H9 (cell line): ENCODE results near the gene SPDYC. TPM values are rescaled to one million over a fixed set of nuclear protein-coding genes. Genes with fewer than 3 reads are reported as not detected.

Source experiments
- DNase-seq: peaks from one replicate; pipeline ENCODE4 v3.0.0-alpha.2; 2017
- H2AFZ ChIP-seq: one replicate; pipeline ENCODE4 v1.6.1; 2013; ENCODE audit warnings: mild to moderate bottlenecking, low read length, control low read depth, moderate library complexity
- H2AK5ac ChIP-seq: 2 replicates; pipeline ENCODE4 v1.6.1; 2013; ENCODE audit warnings: low read length, control low read depth, mixed read lengths; ENCODE audit not compliant: insufficient read length
- H2BK120ac ChIP-seq: one replicate; pipeline ENCODE4 v1.6.1; 2013; ENCODE audit warnings: low read depth, mild to moderate bottlenecking, low read length, control low read depth, inconsistent platforms; ENCODE audit not compliant: poor library complexity, severe bottlenecking
- H2BK12ac ChIP-seq: 2 replicates; pipeline ENCODE4 v1.6.1; 2013; ENCODE audit warnings: low read length, control low read depth, mixed read lengths, low read depth; ENCODE audit not compliant: insufficient read length
- H2BK15ac ChIP-seq: 2 replicates; pipeline ENCODE4 v1.6.1; 2013; ENCODE audit warnings: low read depth, low read length, control low read depth
- H2BK20ac ChIP-seq: one replicate; pipeline ENCODE4 v1.6.1; 2013; ENCODE audit warnings: low read depth, mild to moderate bottlenecking, low read length, control low read depth, inconsistent platforms; ENCODE audit not compliant: poor library complexity, severe bottlenecking
- H2BK5ac ChIP-seq: 2 replicates; pipeline ENCODE4 v1.6.1; 2013; ENCODE audit warnings: low read length, control low read depth, mixed read lengths; ENCODE audit not compliant: insufficient read length
- H3K14ac ChIP-seq: 2 replicates; pipeline ENCODE4 v1.6.1; 2013; ENCODE audit warnings: low read length, control low read depth; ENCODE audit not compliant: insufficient read depth
- H3K18ac ChIP-seq: 2 replicates; pipeline ENCODE4 v1.6.1; 2013; ENCODE audit warnings: low read depth, mild to moderate bottlenecking, mixed read lengths, low read length, control low read depth; ENCODE audit not compliant: insufficient read length
- H3K23ac ChIP-seq: 2 replicates; pipeline ENCODE4 v1.6.1; 2013; ENCODE audit warnings: low read length, control low read depth, mixed read lengths, low read depth; ENCODE audit not compliant: insufficient read length
- H3K23me2 ChIP-seq: 2 replicates; pipeline ENCODE4 v1.6.1; 2013; ENCODE audit warnings: low read depth, mild to moderate bottlenecking, mixed read lengths, low read length, control low read depth; ENCODE audit not compliant: insufficient read length, poor library complexity, severe bottlenecking
- H3K27ac ChIP-seq: 2 replicates; pipeline ENCODE4 v1.5.1; 2013; ENCODE audit warnings: low read length, control low read depth, mixed read lengths, low read depth; ENCODE audit not compliant: insufficient read length
- H3K27me3 ChIP-seq: 2 replicates; pipeline ENCODE4 v1.6.1; 2013; ENCODE audit warnings: low read length, control low read depth, inconsistent platforms; ENCODE audit not compliant: insufficient read depth
- H3K4ac ChIP-seq: 2 replicates; pipeline ENCODE4 v1.6.1; 2013; ENCODE audit warnings: low read depth, mild to moderate bottlenecking, control low read depth, inconsistent platforms, low read length, moderate library complexity
- H3K4me1 ChIP-seq: 2 replicates; pipeline ENCODE4 v1.6.1; 2013; ENCODE audit warnings: low read length, control low read depth, inconsistent platforms; ENCODE audit not compliant: insufficient read depth
- H3K4me2 ChIP-seq: 2 replicates; pipeline ENCODE4 v1.6.1; 2013; ENCODE audit warnings: low read length, control low read depth, mixed read lengths; ENCODE audit not compliant: insufficient read length, insufficient read depth
- H3K56ac ChIP-seq: 2 replicates; pipeline ENCODE4 v1.6.1; 2013; ENCODE audit warnings: low read depth, mild to moderate bottlenecking, mixed read lengths, low read length, control low read depth; ENCODE audit not compliant: insufficient read length
- H3K79me1 ChIP-seq: 2 replicates; pipeline ENCODE4 v1.6.1; 2013; ENCODE audit warnings: low read depth, mild to moderate bottlenecking, moderate library complexity, low read length, control low read depth, inconsistent platforms; ENCODE audit not compliant: insufficient read depth, poor library complexity, severe bottlenecking
- H3K79me2 ChIP-seq: 2 replicates; pipeline ENCODE4 v1.6.1; 2013; ENCODE audit warnings: low read length, control low read depth, inconsistent platforms; ENCODE audit not compliant: insufficient read depth
- H3K9ac ChIP-seq: 2 replicates; pipeline ENCODE4 v1.6.1; 2013; ENCODE audit warnings: low read length, control low read depth, mixed read lengths; ENCODE audit not compliant: insufficient read length; ENCODE audit errors: extremely low read depth
- H3K9me3 ChIP-seq: one replicate; pipeline ENCODE4 v1.6.1; 2013; ENCODE audit warnings: low read depth, low read length, inconsistent platforms; ENCODE audit not compliant: control insufficient read depth
- H3T11ph ChIP-seq: one replicate; pipeline ENCODE4 v1.6.1; 2013; ENCODE audit warnings: mild to moderate bottlenecking, low read length, control low read depth, inconsistent platforms
- H4K20me1 ChIP-seq: one replicate; pipeline ENCODE4 v1.6.1; 2013; ENCODE audit not compliant: control insufficient read depth, insufficient read length, insufficient read depth
- H4K5ac ChIP-seq: 2 replicates; pipeline ENCODE4 v1.6.1; 2013; ENCODE audit warnings: low read depth, mild to moderate bottlenecking, mixed read lengths, low read length, control low read depth; ENCODE audit not compliant: insufficient read length
- H4K8ac ChIP-seq: replicated peaks from 2 replicates; pipeline ENCODE4 v1.6.1; 2013; ENCODE audit warnings: low read length, control low read depth, mixed read lengths, low read depth; ENCODE audit not compliant: insufficient read length
- H4K91ac ChIP-seq: 2 replicates; pipeline ENCODE4 v1.6.1; 2013; ENCODE audit warnings: low read depth, mild to moderate bottlenecking, moderate library complexity, mixed read lengths, low read length, control low read depth; ENCODE audit not compliant: insufficient read length
- H3K27ac Mint-ChIP-seq, 3 experiments: 2 replicates in 2 of 3; 3 replicates in 1 of 3; pipeline ENCODE4 v1.8.0; 2020 to 2021; ENCODE audit warnings: mixed read lengths in 3 of 3, mild to moderate bottlenecking in 1 of 3, moderate library complexity in 1 of 3
- H3K27me3 Mint-ChIP-seq: 2 replicates; pipeline ENCODE4 v1.8.0; 2021; ENCODE audit warnings: low read depth, mild to moderate bottlenecking, moderate library complexity, mixed read lengths
- H3K36me3 Mint-ChIP-seq, 3 experiments: 2 replicates in 2 of 3; 3 replicates in 1 of 3; pipeline ENCODE4 v1.8.0; 2020 to 2021; ENCODE audit warnings: low read depth in 3 of 3, mixed read lengths in 3 of 3; ENCODE audit not compliant: insufficient read depth in 1 of 3
- H3K4me1 Mint-ChIP-seq, 2 experiments: 2 replicates each; pipeline ENCODE4 v1.8.0; 2020; ENCODE audit warnings: mixed read lengths in 2 of 2
- H3K4me3 Mint-ChIP-seq, 2 experiments: 2 replicates in 1 of 2; 3 replicates in 1 of 2; pipeline ENCODE4 v1.8.0; 2020 to 2021; ENCODE audit warnings: mild to moderate bottlenecking in 2 of 2, mixed read lengths in 2 of 2, moderate library complexity in 1 of 2
- H3K9me3 Mint-ChIP-seq, 2 experiments: 2 replicates in 1 of 2; 3 replicates in 1 of 2; pipeline ENCODE4 v1.8.0; 2020; ENCODE audit warnings: mild to moderate bottlenecking in 2 of 2, mixed read lengths in 2 of 2, moderate library complexity in 1 of 2
- CTCF ChIP-seq: fragments of 200-600 bp; sonication (generic); conservative IDR thresholded peaks from 3 replicates; pipeline ENCODE4 v1.8.0; 2021; ENCODE audit warnings: antibody characterized with exemption, mild to moderate bottlenecking
- WGBS: extraction: QIAGEN DNeasy Blood & Tissue Kit; methylation state at CpG from one replicate; pipeline ENCODE4 v1.1.7; 2013; ENCODE audit warnings: missing lambda C conversion rate, low lambda C conversion rate, mixed read lengths; ENCODE audit not compliant: insufficient read length; ENCODE audit errors: extremely low coverage; 5-methylcytosine and 5-hydroxymethylcytosine counted together
- total RNA-seq: library from RNA; stranded (reverse); gene quantifications from 2 replicates; pipeline ENCODE4 v1.2.1, GENCODE V29; 2021

The SPDYC gene
- total RNA-seq, 1 experiment from 2014 or later, result 0.61 TPM

- H3K79me2 ChIP-seq, result no peaks in the 10 kb centered on the region
- H3T11ph ChIP-seq, result no peak overlapping the region
- H3K9me3 Mint-ChIP-seq, result no peaks in the 10 kb centered on the region
- H4K91ac ChIP-seq, result no peak overlapping the region
- H3K23ac ChIP-seq, result no peak overlapping the region
- H3K4me2 ChIP-seq, result no peak overlapping the region
- H2AK5ac ChIP-seq, result no peak overlapping the region
- H3K18ac ChIP-seq, result no peak overlapping the region
- no peaks in the 10 kb centered on the region for H3K36me3 Mint-ChIP-seq
- H2AFZ ChIP-seq, result no peak overlapping the region
- no peaks in the 10 kb centered on the region; the same call in 1 of the 2 replicates for H3K4me1 ChIP-seq
- no peak overlapping the region for H2BK12ac ChIP-seq
- no peaks in the 10 kb centered on the region for H3K23me2 ChIP-seq
- H3K56ac ChIP-seq, result no peak overlapping the region
- WGBS, result no CpG with 5 or more reads among the region's 3 CpGs
- TF ChIP-seq CTCF, result no peak
- H3K4me3 Mint-ChIP-seq, result no peak overlapping the region
- no peak overlapping the region for H3K4ac ChIP-seq
- H3K27me3 ChIP-seq, result no peaks in the 10 kb centered on the region
- no peak overlapping the region for H2BK5ac ChIP-seq
- H3K4me1 Mint-ChIP-seq, result peaks cover 7 to 15% of the 10 kb centered on the region in 2 experiments
- no peak overlapping the region for H2BK20ac ChIP-seq
- no peak overlapping the region for H3K14ac ChIP-seq
- H3K9ac ChIP-seq, result no peak overlapping the region
- H3K79me1 ChIP-seq, result no peaks in the 10 kb centered on the region
- no peaks in the 10 kb centered on the region for H4K20me1 ChIP-seq
- no peaks in the 10 kb centered on the region for H3K9me3 ChIP-seq
- DNase-seq, result no peak
- H2BK15ac ChIP-seq, result no peak overlapping the region
- H4K8ac ChIP-seq, result no peak overlapping the region
- no peak overlapping the region for H4K5ac ChIP-seq
- no peak overlapping the region for H3K27ac Mint-ChIP-seq
- H2BK120ac ChIP-seq, result no peak overlapping the region
- H3K27me3 Mint-ChIP-seq, result no peaks in the 10 kb centered on the region; the same call in 1 of the 2 replicates
- no peak overlapping the region for H3K27ac ChIP-seq
Observed at GRCh38 chr11:65166893-65167292, 3.1 kb upstream of the SPDYC start.
